ENCODE measurements around the gene SUN2. TPM values are rescaled to one million over a fixed set of nuclear protein-coding genes. Genes with fewer than 3 reads are reported as not detected.

Gene SUN2
- total RNA-seq, 1 donor from 2014 or later = 121 TPM

GRCh38 chr22:38735465-38736256, 20.1 kb downstream of the SUN2 start:
- H3K27me3 Mint-ChIP-seq (ENCODE audit: low read depth) = no peaks in the 10 kb centered on the region
- DNase-seq (ENCODE audit: low spot score) = no peak
- intact Hi-C loops (cut with micrococcal nuclease) = no loop called here
- peaks cover 20% of the 10 kb centered on the region for H3K4me1 Mint-ChIP-seq (ENCODE audit: low read depth)
- no peak overlapping the region for H3K4me3 Mint-ChIP-seq (ENCODE audit: low read depth)
- H3K27ac Mint-ChIP-seq = peak overlapping the region; percentile 36
- H3K9me3 Mint-ChIP-seq = no peaks in the 10 kb centered on the region
- H3K36me3 Mint-ChIP-seq (ENCODE audit: low read depth) = peaks cover 86% of the 10 kb centered on the region

GRCh38 chr22:38735126-38735464, 20.7 kb downstream of the SUN2 start:
- intact Hi-C loops (cut with micrococcal nuclease) = no loop called here
- Mint-ChIP-seq H3K36me3 (ENCODE audit: low read depth) (peaks cover 87% of the 10 kb centered on the region), H3K9me3 (no peaks in the 10 kb centered on the region), H3K27ac (peak overlapping the region; percentile 36), H3K4me1 (ENCODE audit: low read depth) (peaks cover 20% of the 10 kb centered on the region), H3K4me3 (ENCODE audit: low read depth) (no peak overlapping the region), H3K27me3 (ENCODE audit: low read depth) (no peaks in the 10 kb centered on the region)
- no peak for DNase-seq (ENCODE audit: low spot score)

- no peak for DNase-seq (ENCODE audit: low spot score)
- no peaks in the 10 kb centered on the region for H3K27me3 Mint-ChIP-seq (ENCODE audit: low read depth)
- H3K4me1 Mint-ChIP-seq (ENCODE audit: low read depth) = peaks cover 16% of the 10 kb centered on the region
- H3K4me3 Mint-ChIP-seq (ENCODE audit: low read depth) = no peak overlapping the region
- intact Hi-C loops (cut with micrococcal nuclease) = no loop called here
- peaks cover 87% of the 10 kb centered on the region for H3K36me3 Mint-ChIP-seq (ENCODE audit: low read depth)
- no peaks in the 10 kb centered on the region for H3K9me3 Mint-ChIP-seq
- H3K27ac Mint-ChIP-seq = peak overlapping the region; percentile 55
Observed at GRCh38 chr22:38734421-38735100, 21.2 kb downstream of the SUN2 start.

GRCh38 chr22:38733724-38734381, 21.9 kb downstream of the SUN2 start:
- DNase-seq (ENCODE audit: low spot score) = no peak

GRCh38 chr22:38733329-38733723, 22.5 kb downstream of the SUN2 start:
- no peaks in the 10 kb centered on the region for H3K27me3 Mint-ChIP-seq (ENCODE audit: low read depth)

More at GRCh38 chr22:38733724-38734381, 21.9 kb downstream of the SUN2 start:
- intact Hi-C loops (cut with micrococcal nuclease) = loop anchor here (2.0 kb wide), 1 partner anchor 21 kb away; the partner anchor contains the start of gene SUN2
- Mint-ChIP-seq H3K4me1 (ENCODE audit: low read depth) (peaks cover 16% of the 10 kb centered on the region), H3K27ac (peak overlapping the region; percentile 58), H3K36me3 (ENCODE audit: low read depth) (peaks cover 88% of the 10 kb centered on the region), H3K9me3 (no peaks in the 10 kb centered on the region), H3K4me3 (ENCODE audit: low read depth) (no peak overlapping the region), H3K27me3 (ENCODE audit: low read depth) (no peaks in the 10 kb centered on the region)

GRCh38 chr22:38732251-38732815, 23.5 kb downstream of the SUN2 start:
- Mint-ChIP-seq H3K9me3 (no peaks in the 10 kb centered on the region), H3K27ac (no peak overlapping the region), H3K36me3 (ENCODE audit: low read depth) (peaks cover 88% of the 10 kb centered on the region), H3K4me3 (ENCODE audit: low read depth) (no peak overlapping the region), H3K27me3 (ENCODE audit: low read depth) (no peaks in the 10 kb centered on the region), H3K4me1 (ENCODE audit: low read depth) (peaks cover 10% of the 10 kb centered on the region)
- no peak for DNase-seq (ENCODE audit: low spot score)
- intact Hi-C loops (cut with micrococcal nuclease) = loop anchor here (2.0 kb wide), 1 partner anchor 22 kb away; the partner anchor contains the start of gene SUN2

More at GRCh38 chr22:38733329-38733723, 22.5 kb downstream of the SUN2 start:
- peaks cover 89% of the 10 kb centered on the region for H3K36me3 Mint-ChIP-seq (ENCODE audit: low read depth)
- H3K4me1 Mint-ChIP-seq (ENCODE audit: low read depth) = peaks cover 16% of the 10 kb centered on the region
- H3K27ac Mint-ChIP-seq = peak overlapping the region; percentile 58
- intact Hi-C loops (cut with micrococcal nuclease) = loop anchor here (2.0 kb wide), 1 partner anchor 21 kb away; the partner anchor contains the start of gene SUN2
- DNase-seq (ENCODE audit: low spot score) = no peak
- H3K9me3 Mint-ChIP-seq = no peaks in the 10 kb centered on the region
- no peak overlapping the region for H3K4me3 Mint-ChIP-seq (ENCODE audit: low read depth)

GRCh38 chr22:38731703-38732161, 24.1 kb downstream of the SUN2 start:
- H3K9me3 Mint-ChIP-seq = no peaks in the 10 kb centered on the region
- no peak for DNase-seq (ENCODE audit: low spot score)
- intact Hi-C loops (cut with micrococcal nuclease) = loop anchor here (2.0 kb wide), 1 partner anchor 23 kb away; the partner anchor contains the start of gene SUN2
- no peak overlapping the region for H3K4me3 Mint-ChIP-seq (ENCODE audit: low read depth)
- H3K27ac Mint-ChIP-seq = no peak overlapping the region
- peaks cover 88% of the 10 kb centered on the region for H3K36me3 Mint-ChIP-seq (ENCODE audit: low read depth)
- peaks cover 8% of the 10 kb centered on the region for H3K4me1 Mint-ChIP-seq (ENCODE audit: low read depth)
- H3K27me3 Mint-ChIP-seq (ENCODE audit: low read depth) = no peaks in the 10 kb centered on the region

GRCh38 chr22:38730411-38730871, 25.4 kb downstream of the SUN2 start:
- DNase-seq (ENCODE audit: low spot score) = no peak
- Mint-ChIP-seq H3K4me1 (ENCODE audit: low read depth) (peaks cover 8% of the 10 kb centered on the region), H3K27me3 (ENCODE audit: low read depth) (no peaks in the 10 kb centered on the region), H3K9me3 (no peaks in the 10 kb centered on the region), H3K4me3 (ENCODE audit: low read depth) (no peak overlapping the region), H3K27ac (no peak overlapping the region), H3K36me3 (ENCODE audit: low read depth) (peaks cover 92% of the 10 kb centered on the region)
- intact Hi-C loops (cut with micrococcal nuclease) = no loop called here

GRCh38 chr22:38729946-38730345, 25.9 kb downstream of the SUN2 start:
- no peak for DNase-seq (ENCODE audit: low spot score)
- no peaks in the 10 kb centered on the region for H3K27me3 Mint-ChIP-seq (ENCODE audit: low read depth)
- peaks cover 93% of the 10 kb centered on the region for H3K36me3 Mint-ChIP-seq (ENCODE audit: low read depth)
- H3K9me3 Mint-ChIP-seq = no peaks in the 10 kb centered on the region
- intact Hi-C loops (cut with micrococcal nuclease) = no loop called here
- H3K4me3 Mint-ChIP-seq (ENCODE audit: low read depth) = no peak overlapping the region
- peaks cover 4% of the 10 kb centered on the region for H3K4me1 Mint-ChIP-seq (ENCODE audit: low read depth)
- no peak overlapping the region for H3K27ac Mint-ChIP-seq

- peaks cover 92% of the 10 kb centered on the region for H3K36me3 Mint-ChIP-seq (ENCODE audit: low read depth)
- intact Hi-C loops (cut with micrococcal nuclease) = no loop called here
Observed at GRCh38 chr22:38728871-38729796, 26.7 kb downstream of the SUN2 start.

GRCh38 chr22:38727530-38728451, 28.0 kb downstream of the SUN2 start:
- H3K4me1 Mint-ChIP-seq (ENCODE audit: low read depth) = no peaks in the 10 kb centered on the region
- H3K9me3 Mint-ChIP-seq = no peaks in the 10 kb centered on the region
- peaks cover 93% of the 10 kb centered on the region for H3K36me3 Mint-ChIP-seq (ENCODE audit: low read depth)
- intact Hi-C loops (cut with micrococcal nuclease) = no loop called here
- DNase-seq (ENCODE audit: low spot score) = no peak
- no peaks in the 10 kb centered on the region for H3K27me3 Mint-ChIP-seq (ENCODE audit: low read depth)
- no peak overlapping the region for H3K27ac Mint-ChIP-seq
- H3K4me3 Mint-ChIP-seq (ENCODE audit: low read depth) = no peak overlapping the region

More at GRCh38 chr22:38728871-38729796, 26.7 kb downstream of the SUN2 start:
- Mint-ChIP-seq H3K4me3 (ENCODE audit: low read depth) (no peak overlapping the region), H3K27me3 (ENCODE audit: low read depth) (no peaks in the 10 kb centered on the region), H3K27ac (no peak overlapping the region), H3K9me3 (no peaks in the 10 kb centered on the region), H3K4me1 (ENCODE audit: low read depth) (no peaks in the 10 kb centered on the region)
- no peak for DNase-seq (ENCODE audit: low spot score)
